Measurements from ENCODE around the gene SC5D. TPM values are rescaled to one million over a fixed set of nuclear protein-coding genes. Genes with fewer than 3 reads are reported as not detected.

SC5D gene
- total RNA-seq, 1 donor from 2014 or later: 57.7 TPM

DNA sequence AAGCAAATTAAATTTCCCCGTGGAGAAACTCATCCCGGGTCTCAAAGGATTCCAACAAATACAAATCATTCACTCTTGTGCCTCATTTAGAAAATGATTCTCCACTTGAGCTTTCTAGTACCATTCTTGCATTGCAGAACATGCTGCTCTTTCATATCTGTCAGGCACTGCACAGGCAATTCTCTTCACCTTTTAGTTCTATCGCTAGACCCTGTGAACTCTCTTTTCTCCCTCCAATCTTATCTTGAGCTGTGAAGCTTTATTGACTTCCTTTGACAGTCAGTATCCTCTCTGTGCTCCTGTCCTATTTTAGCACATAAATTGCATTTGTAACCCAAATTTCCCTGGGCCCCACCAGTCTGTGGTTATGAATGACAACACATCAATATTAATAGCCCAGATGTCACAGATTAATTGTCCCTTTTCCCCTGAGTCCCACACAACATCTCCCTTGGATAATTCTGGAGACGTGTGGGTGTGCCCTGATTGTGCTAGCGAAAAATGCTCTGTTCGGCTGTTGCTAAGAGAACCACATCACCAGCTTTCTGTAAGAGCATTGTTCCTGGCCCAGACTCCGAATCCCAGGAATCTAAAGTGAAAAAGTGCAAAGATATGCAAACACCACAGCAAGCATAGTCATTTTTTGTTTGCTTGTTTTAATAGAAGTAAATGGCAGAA lies 22.4 kb upstream of the SC5D start:
- Mint-ChIP-seq H3K36me3 (ENCODE audit: unreplicated experiment) (peaks cover 9% of the 10 kb centered on the region), H3K4me3 (ENCODE audit: unreplicated experiment) (no peak overlapping the region), H3K27ac (ENCODE audit: unreplicated experiment) (no peak overlapping the region), H3K9me3 (ENCODE audit: unreplicated experiment) (peaks cover 2% of the 10 kb centered on the region), H3K4me1 (ENCODE audit: low read depth, unreplicated experiment) (peaks cover 5% of the 10 kb centered on the region), H3K27me3 (ENCODE audit: unreplicated experiment) (peaks cover 2% of the 10 kb centered on the region)
- no peak for DNase-seq
- TF ChIP-seq CTCF (IDR thresholded peaks at IDR 0.05; ENCODE audit: partially characterized antibody, unreplicated experiment): no peak

DNA sequence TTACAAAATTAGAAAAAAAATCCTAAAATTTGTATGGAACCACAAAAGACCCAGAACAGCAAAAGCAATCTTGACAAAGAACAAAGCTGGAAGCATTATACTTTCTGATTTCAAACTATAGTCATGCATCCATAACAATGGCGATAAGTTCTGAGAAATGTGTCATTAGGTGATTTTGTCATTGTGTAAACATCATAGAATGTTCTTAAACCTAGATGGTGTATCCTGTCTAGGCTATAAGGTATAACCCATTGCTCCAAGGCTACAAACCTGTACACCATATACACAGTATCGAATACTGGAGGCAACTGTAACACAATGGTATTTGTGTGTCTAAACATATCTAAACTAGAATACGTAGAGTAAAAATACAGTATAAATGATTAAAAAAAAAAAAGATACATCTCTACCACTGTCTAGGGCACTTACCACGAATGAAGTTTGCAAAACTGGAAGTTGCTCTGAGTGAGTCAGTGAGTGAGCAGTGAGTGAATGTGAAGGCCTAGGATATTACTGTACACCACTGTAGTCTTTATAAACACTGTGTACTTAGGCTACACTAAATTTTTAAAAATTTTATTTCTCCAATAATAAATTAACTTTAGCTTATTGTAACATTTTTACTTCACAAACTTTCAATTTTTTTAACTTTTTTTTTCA lies 18.1 kb upstream of the SC5D start:
- H3K27me3 Mint-ChIP-seq (ENCODE audit: unreplicated experiment): no peaks in the 10 kb centered on the region
- no peak for DNase-seq

DNA sequence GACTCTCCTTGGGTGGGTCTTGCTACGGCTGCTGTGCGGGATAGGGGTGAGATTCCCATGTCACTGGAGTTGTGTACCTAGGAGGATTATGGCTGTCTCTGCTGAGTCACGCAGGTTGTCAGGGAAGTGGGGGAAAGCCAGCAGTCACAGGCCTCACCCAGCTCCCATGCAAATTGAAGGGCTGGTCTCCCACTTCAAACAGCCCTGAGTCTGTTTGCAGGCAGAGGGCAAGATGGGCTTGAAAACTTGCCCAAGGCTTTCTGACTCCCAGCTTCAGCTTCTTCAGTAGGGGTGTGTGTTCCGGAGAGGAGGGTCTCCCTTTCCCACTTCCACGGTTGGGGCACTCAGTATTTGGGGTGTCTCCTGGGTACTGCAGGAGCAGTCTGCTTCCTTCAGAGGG lies 10.9 kb upstream of the SC5D start:
- H3K36me3 Mint-ChIP-seq (ENCODE audit: unreplicated experiment): peaks cover 28% of the 10 kb centered on the region
- no peak for DNase-seq
- H3K9me3 Mint-ChIP-seq (ENCODE audit: unreplicated experiment): peaks cover 4% of the 10 kb centered on the region
- TF ChIP-seq CTCF (IDR thresholded peaks at IDR 0.05; ENCODE audit: partially characterized antibody, unreplicated experiment): no peak
- H3K4me1 Mint-ChIP-seq (ENCODE audit: low read depth, unreplicated experiment): no peaks in the 10 kb centered on the region
- no peak overlapping the region for H3K4me3 Mint-ChIP-seq (ENCODE audit: unreplicated experiment)
- peaks cover 2% of the 10 kb centered on the region for H3K27me3 Mint-ChIP-seq (ENCODE audit: unreplicated experiment)
- no peak overlapping the region for H3K27ac Mint-ChIP-seq (ENCODE audit: unreplicated experiment)

More for the DNA sequence above, 18.1 kb upstream of the SC5D start:
- Mint-ChIP-seq H3K27ac (ENCODE audit: unreplicated experiment) (no peak overlapping the region), H3K9me3 (ENCODE audit: unreplicated experiment) (no peaks in the 10 kb centered on the region), H3K4me1 (ENCODE audit: low read depth, unreplicated experiment) (peaks cover 5% of the 10 kb centered on the region), H3K4me3 (ENCODE audit: unreplicated experiment) (no peak overlapping the region), H3K36me3 (ENCODE audit: unreplicated experiment) (peaks cover 12% of the 10 kb centered on the region)
- no peak for TF ChIP-seq CTCF (IDR thresholded peaks at IDR 0.05; ENCODE audit: partially characterized antibody, unreplicated experiment)

DNA sequence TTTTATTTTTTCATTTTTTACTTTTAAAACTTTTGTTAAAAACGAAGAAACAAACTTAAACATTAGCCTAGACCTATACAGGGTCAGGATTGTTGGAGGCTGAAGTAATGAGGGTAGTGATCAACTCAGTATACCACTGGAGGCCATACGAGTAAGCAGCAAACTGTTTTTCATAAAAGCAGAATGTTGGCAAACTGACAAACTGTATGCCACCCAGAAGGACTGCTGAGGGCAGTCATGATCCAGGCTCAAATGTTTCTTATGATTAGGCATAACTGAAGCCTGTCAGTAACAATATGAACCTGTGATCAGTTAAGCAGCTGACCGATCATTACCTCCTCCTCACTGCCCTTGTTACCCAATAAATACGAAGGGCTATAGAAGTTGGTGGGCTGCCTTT lies 10.2 kb upstream of the SC5D start:
- no peak for DNase-seq
- no peak for TF ChIP-seq CTCF (IDR thresholded peaks at IDR 0.05; ENCODE audit: partially characterized antibody, unreplicated experiment)
- Mint-ChIP-seq H3K36me3 (ENCODE audit: unreplicated experiment) (peaks cover 28% of the 10 kb centered on the region), H3K27ac (ENCODE audit: unreplicated experiment) (no peak overlapping the region), H3K27me3 (ENCODE audit: unreplicated experiment) (peaks cover 2% of the 10 kb centered on the region), H3K9me3 (ENCODE audit: unreplicated experiment) (peaks cover 4% of the 10 kb centered on the region), H3K4me3 (ENCODE audit: unreplicated experiment) (no peak overlapping the region), H3K4me1 (ENCODE audit: low read depth, unreplicated experiment) (no peaks in the 10 kb centered on the region)

DNA sequence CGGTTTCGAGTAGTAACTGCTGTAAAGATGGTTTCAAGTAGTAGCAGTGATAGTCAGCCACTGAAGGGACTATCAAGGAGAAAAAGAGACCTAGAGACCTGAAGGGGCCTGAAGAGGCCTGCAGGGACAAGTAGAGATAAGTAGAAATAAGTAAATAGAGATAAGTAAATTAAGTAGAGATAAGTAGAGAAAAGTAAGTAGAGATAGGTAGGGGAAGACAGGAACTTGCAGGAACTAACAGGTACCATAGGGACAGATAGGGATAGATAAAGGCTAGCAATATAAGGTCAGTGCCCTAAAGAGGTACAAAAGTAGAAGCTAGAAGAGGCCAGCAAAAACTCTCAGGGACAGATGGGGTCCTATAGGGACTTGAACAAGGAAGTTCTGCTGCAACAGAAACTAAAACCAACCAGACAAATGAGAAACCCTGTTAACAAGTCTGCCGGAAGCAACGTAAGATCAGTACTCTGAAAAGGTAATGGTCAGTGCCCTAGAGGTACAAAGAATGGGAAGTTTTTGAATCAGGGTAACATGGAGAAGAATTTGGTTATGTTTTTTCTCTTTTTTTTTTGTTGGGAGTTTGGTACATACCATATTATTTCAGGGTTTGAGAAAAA lies 9.6 kb upstream of the SC5D start:
- H3K27ac Mint-ChIP-seq (ENCODE audit: unreplicated experiment): no peak overlapping the region
- H3K36me3 Mint-ChIP-seq (ENCODE audit: unreplicated experiment): peaks cover 26% of the 10 kb centered on the region
- H3K27me3 Mint-ChIP-seq (ENCODE audit: unreplicated experiment): peaks cover 2% of the 10 kb centered on the region
- DNase-seq: no peak
- no peak for TF ChIP-seq CTCF (IDR thresholded peaks at IDR 0.05; ENCODE audit: partially characterized antibody, unreplicated experiment)
- H3K9me3 Mint-ChIP-seq (ENCODE audit: unreplicated experiment): peaks cover 4% of the 10 kb centered on the region
- H3K4me3 Mint-ChIP-seq (ENCODE audit: unreplicated experiment): no peak overlapping the region
- no peaks in the 10 kb centered on the region for H3K4me1 Mint-ChIP-seq (ENCODE audit: low read depth, unreplicated experiment)

Measured in glutamatergic neuron (in vitro differentiated cells).